HL-60/S4 (cell line): ENCODE measurements around the gene ANKRD22.

Experiments used
- in situ Hi-C: fragments of 300-500 bp; cut with MboI; formaldehyde crosslinking; loops from 2 replicates; pipeline ENCODE4 v1.14.3; 2022; ENCODE audit warnings: low sequenced_read_pairs

ANKRD22 gene

GRCh38 chr10:88838766-88839350, 12.8 kb downstream of the ANKRD22 start:
- in situ Hi-C loops = loop anchor here (10.0 kb wide), 2 partner anchors 96 to 386 kb away; no protein-coding TSS in a partner anchor

GRCh38 chr10:88837632-88838031, 14.0 kb downstream of the ANKRD22 start:
- in situ Hi-C loops = loop anchor here (10.0 kb wide), 2 partner anchors 97 to 387 kb away; no protein-coding TSS in a partner anchor

- in situ Hi-C loops = loop anchor here (10.0 kb wide), 2 partner anchors 99 to 389 kb away; no protein-coding TSS in a partner anchor
Observed at GRCh38 chr10:88835910-88836221, 15.8 kb downstream of the ANKRD22 start.

GRCh38 chr10:88835096-88835909, 16.3 kb downstream of the ANKRD22 start:
- in situ Hi-C loops = loop anchor here (10.0 kb wide), 2 partner anchors 99 to 389 kb away; no protein-coding TSS in a partner anchor

- in situ Hi-C loops = loop anchor here (10.0 kb wide), 2 partner anchors 101 to 391 kb away; no protein-coding TSS in a partner anchor
Observed at GRCh38 chr10:88833723-88834122, 17.9 kb downstream of the ANKRD22 start.

- in situ Hi-C loops = loop anchor here (10.0 kb wide), 2 partner anchors 102 to 392 kb away; no protein-coding TSS in a partner anchor
Observed at GRCh38 chr10:88833156-88833555, 18.5 kb downstream of the ANKRD22 start.

GRCh38 chr10:88832376-88832775, 19.3 kb downstream of the ANKRD22 start:
- in situ Hi-C loops = loop anchor here (10.0 kb wide), 2 partner anchors 102 to 392 kb away; no protein-coding TSS in a partner anchor

- in situ Hi-C loops = loop anchor here (10.0 kb wide), 2 partner anchors 103 to 393 kb away; no protein-coding TSS in a partner anchor
Observed at GRCh38 chr10:88831709-88832108, 19.9 kb downstream of the ANKRD22 start.

- in situ Hi-C loops = loop anchor here (10.0 kb wide), 2 partner anchors 104 to 394 kb away; no protein-coding TSS in a partner anchor
Observed at GRCh38 chr10:88830643-88831268, 20.9 kb downstream of the ANKRD22 start.

- in situ Hi-C loops = no loop called here
Observed at GRCh38 chr10:88828310-88828709, 23.3 kb downstream of the ANKRD22 start.

- in situ Hi-C loops = no loop called here
Observed at GRCh38 chr10:88827671-88828070, 24.0 kb downstream of the ANKRD22 start.

GRCh38 chr10:88826388-88826787, 25.3 kb downstream of the ANKRD22 start:
- in situ Hi-C loops = no loop called here

GRCh38 chr10:88820748-88821401, 30.8 kb downstream of the ANKRD22 start:
- in situ Hi-C loops = no loop called here

- in situ Hi-C loops = no loop called here
Observed at GRCh38 chr10:88819290-88819689, 32.4 kb downstream of the ANKRD22 start.

- in situ Hi-C loops = no loop called here
Observed at GRCh38 chr10:88813200-88813599, 38.4 kb downstream of the ANKRD22 start.

- in situ Hi-C loops = no loop called here
Observed at GRCh38 chr10:88810196-88810961, 41.3 kb downstream of the ANKRD22 start.

GRCh38 chr10:88809621-88810020, 42.0 kb downstream of the ANKRD22 start:
- in situ Hi-C loops = no loop called here

GRCh38 chr10:88805924-88806323, 45.7 kb downstream of the ANKRD22 start:
- in situ Hi-C loops = no loop called here

- in situ Hi-C loops = no loop called here
Observed at GRCh38 chr10:88805361-88805760, 46.3 kb downstream of the ANKRD22 start.
